ENCODE results near the gene CENPP.

DNA sequence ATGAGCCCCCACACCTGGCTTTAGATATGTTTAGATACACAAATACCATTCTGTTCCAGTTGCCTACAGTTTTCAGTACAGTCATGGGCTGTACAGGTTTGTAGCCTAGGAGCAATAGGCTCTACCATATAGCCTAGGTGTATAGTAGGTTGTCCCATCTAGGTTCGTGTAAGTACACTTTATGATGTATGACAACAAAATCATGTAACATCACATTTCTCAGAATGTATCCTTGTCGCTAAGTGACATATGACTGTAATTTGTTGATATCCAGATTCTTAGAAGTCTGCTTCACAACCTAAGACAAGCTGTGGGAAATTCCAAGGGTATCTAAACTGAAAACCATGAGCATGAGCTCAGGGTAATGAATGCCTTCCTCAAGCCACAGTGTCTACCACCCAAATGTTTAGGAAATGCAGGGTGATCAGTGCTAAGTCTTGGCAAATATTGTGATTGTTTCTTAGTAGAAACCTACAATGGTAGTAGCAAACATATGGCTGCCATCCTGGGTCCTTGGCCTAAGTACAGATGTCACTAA lies 201.6 kb downstream of the CENPP start:
- TF ChIP-seq, protein P1, sequence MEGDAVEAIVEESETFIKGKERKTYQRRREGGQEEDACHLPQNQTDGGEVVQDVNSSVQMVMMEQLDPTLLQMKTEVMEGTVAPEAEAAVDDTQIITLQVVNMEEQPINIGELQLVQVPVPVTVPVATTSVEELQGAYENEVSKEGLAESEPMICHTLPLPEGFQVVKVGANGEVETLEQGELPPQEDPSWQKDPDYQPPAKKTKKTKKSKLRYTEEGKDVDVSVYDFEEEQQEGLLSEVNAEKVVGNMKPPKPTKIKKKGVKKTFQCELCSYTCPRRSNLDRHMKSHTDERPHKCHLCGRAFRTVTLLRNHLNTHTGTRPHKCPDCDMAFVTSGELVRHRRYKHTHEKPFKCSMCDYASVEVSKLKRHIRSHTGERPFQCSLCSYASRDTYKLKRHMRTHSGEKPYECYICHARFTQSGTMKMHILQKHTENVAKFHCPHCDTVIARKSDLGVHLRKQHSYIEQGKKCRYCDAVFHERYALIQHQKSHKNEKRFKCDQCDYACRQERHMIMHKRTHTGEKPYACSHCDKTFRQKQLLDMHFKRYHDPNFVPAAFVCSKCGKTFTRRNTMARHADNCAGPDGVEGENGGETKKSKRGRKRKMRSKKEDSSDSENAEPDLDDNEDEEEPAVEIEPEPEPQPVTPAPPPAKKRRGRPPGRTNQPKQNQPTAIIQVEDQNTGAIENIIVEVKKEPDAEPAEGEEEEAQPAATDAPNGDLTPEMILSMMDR (IDR thresholded peaks at IDR 0.05): no peak
- TF ChIP-seq POLR2A (IDR thresholded peaks at IDR 0.05): no peak

Measured in body of pancreas (tissue), 4 donors.